Glomerular visceral epithelial cell (primary cell): ENCODE measurements around the gene GGTLC3.
"Not testable (repeated sequence)": the region's sequence is repeated elsewhere in the genome, so short reads cannot be mapped to it uniquely, and the experiment has no call there.

Experiments used
- DNase-seq: peaks from one replicate; pipeline ENCODE4 v3.0.0-alpha.2; 2016; ENCODE audit errors: extremely low spot score

GGTLC3 gene

GRCh38 chr22:18518061-18518460 lies at the start of gene GGTLC3:
GGTLC3 (minus strand) TSS chr22:18518161; CDS start chr22:18517897, 264 bp downstream.
- DNase-seq, result not testable (repeated sequence)

- DNase-seq, result not testable (repeated sequence)
These were observed 42.4 kb upstream of the GGTLC3 start for GRCh38 chr22:18560099-18560974.

GRCh38 chr22:18558939-18559338 lies 41.0 kb upstream of the GGTLC3 start:
- DNase-seq, result not testable (repeated sequence)

GRCh38 chr22:18558516-18558915 lies 40.6 kb upstream of the GGTLC3 start:
- DNase-seq, result not testable (repeated sequence)

DNA sequence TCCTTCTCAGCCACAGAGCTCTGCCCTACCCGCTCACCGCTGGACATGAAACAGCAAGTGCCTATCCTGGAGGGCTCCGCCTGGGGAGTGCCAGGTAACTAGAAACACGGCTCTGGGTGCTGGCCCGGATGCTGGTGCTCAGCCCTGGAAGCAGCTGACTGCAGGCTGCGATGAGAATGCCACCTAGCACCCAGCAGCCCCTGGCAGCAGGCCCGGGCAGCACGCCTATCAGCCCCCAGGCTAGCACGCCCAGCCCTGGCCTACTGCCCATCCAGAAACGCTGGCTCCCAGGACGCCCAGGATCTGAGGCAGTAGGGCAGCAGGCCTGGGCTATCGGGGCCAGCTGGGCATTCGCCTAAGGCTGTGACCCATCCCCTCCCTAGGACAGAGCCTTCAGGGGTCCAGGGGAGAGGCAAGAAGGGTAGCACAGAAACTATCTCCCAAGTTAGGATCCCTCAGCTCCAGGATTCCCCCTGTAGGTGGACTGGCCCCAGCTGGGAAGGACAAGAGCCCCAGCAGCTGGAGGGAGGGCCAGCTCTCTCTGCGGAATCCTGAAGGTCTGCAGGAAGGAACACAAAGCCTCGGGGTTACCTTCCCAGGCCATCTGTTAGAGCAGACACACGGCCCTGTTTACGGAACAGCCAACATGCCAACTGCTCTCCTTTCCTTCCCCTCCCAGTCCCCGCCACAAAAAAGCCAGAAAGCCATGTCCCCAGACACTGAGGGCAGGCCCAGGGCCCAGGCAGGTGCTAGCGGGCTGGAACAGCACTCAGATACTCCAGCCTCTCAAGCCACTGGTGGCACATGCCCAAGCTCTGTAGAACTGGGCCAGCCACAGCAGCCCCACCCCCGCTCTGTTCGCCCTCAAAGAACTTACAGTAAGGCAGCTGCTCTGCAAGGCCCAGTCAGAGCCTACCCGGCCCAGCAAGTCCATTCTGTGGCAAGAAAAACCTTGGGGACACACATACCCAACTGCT lies 36.6 kb upstream of the GGTLC3 start:
- not testable (repeated sequence) for DNase-seq

GRCh38 chr22:18552839-18553597 lies 35.1 kb upstream of the GGTLC3 start:
- DNase-seq, result not testable (repeated sequence)

- not testable (repeated sequence) for DNase-seq
These were observed 33.1 kb upstream of the GGTLC3 start for GRCh38 chr22:18551046-18551445.

DNA sequence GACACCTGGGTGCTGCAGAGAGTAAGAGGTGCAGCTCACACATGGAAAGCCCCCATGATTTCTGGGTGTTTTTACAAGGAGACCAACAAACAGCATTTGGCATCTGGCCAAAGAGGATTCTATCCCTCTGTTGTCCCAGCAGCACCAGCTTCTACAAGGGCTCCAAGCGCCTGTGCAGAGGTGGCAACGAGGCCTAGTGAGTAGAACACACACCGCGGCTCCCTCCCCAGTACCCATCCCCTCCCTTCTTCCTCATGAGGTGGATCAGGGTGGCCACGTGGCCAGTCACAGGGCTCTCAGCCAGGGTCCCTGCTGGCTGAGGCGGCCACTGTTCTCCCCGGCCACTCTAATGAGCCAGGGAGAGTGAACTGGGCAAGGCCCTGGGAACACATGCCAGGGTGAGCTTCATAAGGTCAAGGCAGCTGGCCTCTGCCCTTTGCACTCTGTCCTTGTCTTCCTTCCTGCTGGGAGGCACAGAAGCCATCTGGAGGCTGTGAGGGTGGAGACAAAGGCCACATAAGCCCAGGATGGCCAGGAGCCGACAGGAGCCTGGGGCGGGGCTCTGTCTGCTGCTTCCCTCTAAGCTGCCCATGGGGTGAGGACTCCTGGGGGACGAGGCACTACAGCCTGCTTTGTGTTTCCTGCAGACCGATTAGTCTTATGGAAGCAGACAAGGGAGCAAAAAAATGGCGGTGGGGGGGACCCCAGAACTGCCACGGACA lies 31.7 kb upstream of the GGTLC3 start:
- not testable (repeated sequence) for DNase-seq

DNA sequence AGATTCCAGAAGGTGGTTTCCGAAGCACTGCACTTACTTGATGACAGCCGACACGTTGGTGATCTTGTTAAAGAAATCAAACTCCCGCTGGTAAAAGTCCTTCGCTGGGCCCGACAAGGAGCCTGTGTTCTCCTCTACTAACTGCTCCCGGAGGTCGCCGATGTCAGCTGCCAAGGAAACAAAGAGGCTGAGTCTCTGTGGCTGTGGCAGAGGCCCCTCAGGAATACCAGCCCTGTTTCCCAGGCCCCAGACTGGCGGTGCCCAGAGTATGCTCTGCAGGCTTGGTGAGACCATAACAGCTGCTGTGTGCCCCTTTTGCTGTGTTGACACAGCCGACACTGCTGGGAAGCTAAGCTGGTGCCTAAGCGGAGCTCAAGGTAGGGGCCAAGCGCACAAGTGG lies 26.7 kb upstream of the GGTLC3 start:
- DNase-seq, result not testable (repeated sequence)

- not testable (repeated sequence) for DNase-seq
These were observed 25.4 kb upstream of the GGTLC3 start for GRCh38 chr22:18543400-18543799.

GRCh38 chr22:18539994-18540393 lies 22.0 kb upstream of the GGTLC3 start:
- not testable (repeated sequence) for DNase-seq

DNA sequence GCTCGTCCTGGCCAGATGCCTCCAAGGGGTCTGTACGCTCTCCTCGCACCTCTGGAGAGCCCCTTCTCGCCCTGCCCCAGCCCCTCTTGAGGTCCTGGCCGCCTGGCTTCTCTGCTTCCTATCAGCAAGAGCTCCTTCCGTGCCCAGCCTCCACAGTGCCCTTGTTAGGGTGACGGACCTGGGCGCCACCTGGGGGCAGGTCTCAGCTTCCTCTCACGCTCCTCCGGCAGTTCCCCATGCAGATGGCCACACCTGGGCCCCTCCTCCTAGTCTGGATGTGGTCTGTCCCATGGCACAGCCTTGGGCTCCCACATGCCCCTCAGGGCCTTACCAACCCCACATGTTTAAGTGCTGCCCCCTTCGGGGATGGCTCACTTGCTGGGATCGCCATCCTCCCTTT lies 16.4 kb upstream of the GGTLC3 start:
- not testable (repeated sequence) for DNase-seq

- not testable (repeated sequence) for DNase-seq
These were observed 15.7 kb upstream of the GGTLC3 start for GRCh38 chr22:18533633-18534032.

DNA sequence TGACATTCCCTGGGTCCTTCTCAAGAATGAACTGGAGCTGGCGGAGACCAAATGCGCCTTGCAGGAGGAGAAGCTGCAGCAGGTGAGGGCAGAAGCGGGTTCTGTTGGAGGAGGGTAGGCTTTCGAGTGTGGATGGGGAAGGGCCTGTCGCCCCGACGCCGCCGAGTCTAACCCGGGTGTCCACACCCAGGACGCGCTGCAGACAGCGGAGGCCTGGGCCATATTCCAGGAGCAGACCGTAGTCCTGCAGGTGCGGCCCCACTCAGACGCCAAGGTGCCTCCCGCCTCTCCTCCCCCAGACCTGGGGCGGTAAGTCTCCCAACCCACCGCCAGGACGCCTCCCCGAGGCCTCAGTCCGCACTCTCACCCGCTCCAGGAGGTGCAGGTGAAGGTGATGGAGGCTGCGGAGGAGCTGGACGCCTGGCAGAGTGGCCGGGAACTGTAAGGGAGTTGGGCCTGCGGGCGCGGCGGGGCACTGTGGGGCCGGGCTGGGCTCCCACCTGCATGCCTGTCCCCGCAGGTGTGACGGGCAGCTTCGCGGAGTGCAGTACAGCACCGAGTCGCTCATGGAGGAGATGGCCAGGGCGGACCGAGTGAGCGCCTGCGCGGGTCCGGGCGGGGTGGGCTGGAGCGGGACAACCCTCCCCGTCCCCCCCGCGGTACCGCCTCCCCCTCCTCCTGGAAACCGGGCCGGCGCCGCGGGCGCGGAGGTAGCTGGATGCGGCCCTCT lies 11.6 kb upstream of the GGTLC3 start:
- not testable (repeated sequence) for DNase-seq

DNA sequence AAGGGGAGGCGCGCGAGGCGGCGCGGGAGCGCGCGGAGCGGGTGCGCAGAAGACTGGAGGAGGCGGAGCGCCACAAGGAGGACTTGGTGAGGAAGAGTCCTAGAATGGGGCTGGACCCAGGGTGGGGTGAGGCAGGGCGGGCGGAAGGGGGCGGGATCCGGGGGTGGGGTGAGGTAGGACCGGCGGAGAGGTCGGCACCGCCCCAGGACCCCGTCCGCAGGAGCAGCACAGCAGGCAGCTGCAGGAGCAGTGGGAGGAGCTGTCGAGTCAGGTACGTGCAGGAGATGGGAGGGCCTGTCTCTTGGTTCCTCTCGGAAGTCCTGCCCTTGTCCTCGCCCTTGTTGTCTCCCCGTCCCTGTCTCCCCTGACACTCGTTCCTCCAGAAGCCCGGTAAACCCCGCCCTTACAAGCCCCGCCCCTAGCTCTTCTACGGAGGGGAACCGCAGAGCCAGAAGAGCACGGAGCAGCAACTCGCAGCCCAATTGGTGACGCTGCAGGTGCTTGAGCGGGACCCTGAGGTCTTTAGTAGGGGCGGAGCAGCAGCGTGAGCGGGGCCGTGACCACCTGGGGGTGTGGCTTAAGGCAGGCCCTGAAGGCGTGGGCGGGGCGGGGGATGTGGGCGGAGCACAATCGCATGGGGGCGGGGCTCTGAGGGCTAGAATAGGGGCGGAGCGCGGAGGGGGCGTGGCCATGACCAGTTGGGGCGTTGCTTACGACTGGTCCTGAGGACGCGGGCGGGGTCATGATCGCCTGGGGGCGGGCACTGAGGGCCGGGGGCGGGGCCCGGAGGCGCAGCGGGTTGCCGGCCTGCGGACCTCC lies 10.8 kb upstream of the GGTLC3 start:
- DNase-seq, result peak; percentile 86

- not testable (repeated sequence) for DNase-seq
These were observed 10.0 kb upstream of the GGTLC3 start, which contains the start of gene TMEM191B for GRCh38 chr22:18527752-18528596. TMEM191B (plus strand) TSS chr22:18527802; CDS start chr22:18527981, 179 bp downstream.

DNA sequence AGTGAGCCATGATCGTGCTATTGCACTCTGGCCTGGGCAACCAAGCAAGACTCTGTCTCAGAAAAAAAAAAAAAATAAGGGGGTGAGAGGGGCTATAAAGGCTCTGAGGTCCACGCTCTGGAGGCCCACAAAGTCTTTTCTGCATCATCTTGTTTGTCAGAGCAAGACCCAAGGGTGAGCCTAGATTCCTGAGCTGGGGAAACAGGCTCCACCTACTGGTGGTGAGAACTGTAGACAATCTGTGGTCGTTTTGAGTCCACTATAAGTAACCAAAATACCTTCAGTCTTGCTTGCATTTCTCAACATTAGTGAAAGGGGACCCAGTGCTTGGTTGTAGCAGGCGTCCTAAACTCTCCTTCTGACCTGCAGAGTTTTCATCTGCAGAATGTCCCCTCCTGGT lies 5.4 kb upstream of the GGTLC3 start:
- DNase-seq, result not testable (repeated sequence)

GRCh38 chr22:18522762-18523161 lies 4.8 kb upstream of the GGTLC3 start:
- not testable (repeated sequence) for DNase-seq
